Epithelial cell of proximal tubule (primary cell): ENCODE data around the gene TMSB4X. TPM values are rescaled to one million over a fixed set of nuclear protein-coding genes. Genes with fewer than 3 reads are reported as not detected.
"Not testable (repeated sequence)": the region's sequence is repeated elsewhere in the genome, so short reads cannot be mapped to it uniquely, and the experiment has no call there.

Experiments used
- DNase-seq: peaks from one replicate; pipeline ENCODE4 v3.0.0-alpha.2; 2011; ENCODE audit warnings: low read depth
- H3K4me3 ChIP-seq: 2 replicates; pipeline ENCODE4 v1.5.1; 2011; ENCODE audit warnings: low read depth, mild to moderate bottlenecking, low read length
- CTCF ChIP-seq: conservative IDR thresholded peaks from 2 replicates; pipeline ENCODE4 v1.5.1; 2012; ENCODE audit warnings: low read depth, mild to moderate bottlenecking, low read length
- total RNA-seq: library from RNA; depleted of rRNA; stranded (reverse); fragments of >200 nt; gene quantifications from 2 replicates; pipeline ENCODE4 v1.2.3, GENCODE V29; 2015

TMSB4X gene
- total RNA-seq, 1 donor from 2014 or later = 5,862 TPM

GRCh38 chrX:12955882-12956703 lies 18.8 kb upstream of the TMSB4X start:
- no peak overlapping the region for H3K4me3 ChIP-seq
- no peak for TF ChIP-seq CTCF
- DNase-seq = no peak

- TF ChIP-seq CTCF = no peak
- H3K4me3 ChIP-seq = no peak overlapping the region
- no peak for DNase-seq
Observed at GRCh38 chrX:12956704-12957534, 18.0 kb upstream of the TMSB4X start.

- TF ChIP-seq CTCF = no peak
Observed at GRCh38 chrX:12958059-12958458, 16.9 kb upstream of the TMSB4X start.

GRCh38 chrX:12958461-12958860 lies 16.4 kb upstream of the TMSB4X start:
- no peak for TF ChIP-seq CTCF

More at GRCh38 chrX:12958059-12958458, 16.9 kb upstream of the TMSB4X start:
- no peak for DNase-seq
- no peak overlapping the region for H3K4me3 ChIP-seq

GRCh38 chrX:12961196-12961718 lies 13.7 kb upstream of the TMSB4X start:
- no peak for DNase-seq
- no peak for TF ChIP-seq CTCF
- H3K4me3 ChIP-seq = no peak overlapping the region

More at GRCh38 chrX:12958461-12958860, 16.4 kb upstream of the TMSB4X start:
- no peak overlapping the region for H3K4me3 ChIP-seq
- DNase-seq = no peak

GRCh38 chrX:12962041-12962504 lies 12.8 kb upstream of the TMSB4X start:
- H3K4me3 ChIP-seq = no peak overlapping the region
- no peak for TF ChIP-seq CTCF
- no peak for DNase-seq

GRCh38 chrX:12963210-12963850 lies 11.6 kb upstream of the TMSB4X start:
- not testable (repeated sequence) for H3K4me3 ChIP-seq, DNase-seq
